HCT116 (cell line): ENCODE results near the gene GALNT15.

ENCODE experiments used
- ATF3 ChIP-seq: IDR thresholded peaks from 2 replicates; pipeline ENCODE4 v1.6.1; 2012
- CTCF ChIP-seq, 3 experiments: fragments of 200-600 bp in 1 of 3; sonication (generic) in 1 of 3; IDR thresholded peaks in 2 of 3; conservative IDR thresholded peaks in 1 of 3; 2 replicates each; pipeline ENCODE4 v1.5.1; 2012 to 2017; ENCODE audit warnings: low read depth in 2 of 3, low read length in 2 of 3, antibody characterized with exemption in 1 of 3, borderline replicate concordance in 1 of 3, control low read depth in 1 of 3, mild to moderate bottlenecking in 1 of 3, mixed read lengths in 1 of 3, mixed run types in 1 of 3, moderate library complexity in 1 of 3; ENCODE audit not compliant: insufficient read depth in 1 of 3
- EZH2 ChIP-seq: fragments of 200-600 bp; sonication (generic); IDR thresholded peaks from 2 replicates; pipeline ENCODE4 v1.6.1; 2017; ENCODE audit warnings: antibody characterized with exemption, mixed run types
- EZH2phosphoT487 ChIP-seq: fragments of 200-600 bp; IDR thresholded peaks from 2 replicates; pipeline ENCODE4 v1.6.1; 2018; ENCODE audit warnings: antibody characterized with exemption, borderline replicate concordance
- MAX ChIP-seq: IDR thresholded peaks from 2 replicates; pipeline ENCODE4 v1.6.1; 2012
- POLR2A ChIP-seq: IDR thresholded peaks from 2 replicates; pipeline ENCODE4 v1.7.0; 2011; ENCODE audit warnings: borderline replicate concordance; ENCODE audit not compliant: insufficient read depth, insufficient read length; ENCODE audit errors: extremely low read depth
- POLR2AphosphoS5 ChIP-seq: IDR thresholded peaks from 2 replicates; pipeline ENCODE4 v1.6.1; 2011; ENCODE audit warnings: mild to moderate bottlenecking, low read depth, low read length, moderate library complexity
- RAD21 ChIP-seq: IDR thresholded peaks from 2 replicates; pipeline ENCODE4 v1.6.1; 2012; ENCODE audit warnings: low read depth, mild to moderate bottlenecking
- REST ChIP-seq: IDR thresholded peaks from 2 replicates; pipeline ENCODE4 v1.6.1; 2012; ENCODE audit warnings: low read depth
- SIN3A ChIP-seq: IDR thresholded peaks from 2 replicates; pipeline ENCODE4 v1.6.1; 2012; ENCODE audit warnings: low read depth
- SRF ChIP-seq: IDR thresholded peaks from 2 replicates; pipeline ENCODE4 v1.6.1; 2012; ENCODE audit warnings: low read depth
- TCF7L2 ChIP-seq: IDR thresholded peaks from 2 replicates; pipeline ENCODE4 v1.7.0; 2011; ENCODE audit warnings: borderline replicate concordance, inconsistent platforms; ENCODE audit not compliant: insufficient read depth, insufficient read length; ENCODE audit errors: extremely low read depth
- ZFX ChIP-seq: fragments of 450-650 bp; IDR thresholded peaks from 2 replicates; pipeline ENCODE4 v1.6.1; 2017

- TF ChIP-seq EZH2 (no peak), CTCF (IDR thresholded peaks at IDR 0.05 in 2 of 3, conservative IDR thresholded peaks at IDR 0.05 in 1 of 3; ENCODE audit: borderline replicate concordance in 1 of 3, insufficient read depth in 1 of 3, low read depth in 2 of 3, low read length in 2 of 3) (no peak), REST (no peak), TCF7L2 (no peak), MAX (no peak), SIN3A (no peak), ATF3 (no peak), POLR2A (no peak), EZH2phosphoT487 (no peak), POLR2AphosphoS5 (no peak), ZFX (no peak), SRF (no peak), RAD21 (no peak)
These were observed 2.7 kb upstream of the GALNT15 start for GRCh38 chr3:16171825-16172224.
